H9 (cell line): ENCODE data around the gene KLHL7. TPM values are rescaled to one million over a fixed set of nuclear protein-coding genes. Genes with fewer than 3 reads are reported as not detected.

ENCODE experiments used
- DNase-seq: peaks from one replicate; pipeline ENCODE4 v3.0.0-alpha.2; 2017
- H2AFZ ChIP-seq: one replicate; pipeline ENCODE4 v1.6.1; 2013; ENCODE audit warnings: mild to moderate bottlenecking, low read length, control low read depth, moderate library complexity
- H2AK5ac ChIP-seq: 2 replicates; pipeline ENCODE4 v1.6.1; 2013; ENCODE audit warnings: low read length, control low read depth, mixed read lengths; ENCODE audit not compliant: insufficient read length
- H2BK120ac ChIP-seq: one replicate; pipeline ENCODE4 v1.6.1; 2013; ENCODE audit warnings: low read depth, mild to moderate bottlenecking, low read length, control low read depth, inconsistent platforms; ENCODE audit not compliant: poor library complexity, severe bottlenecking
- H2BK12ac ChIP-seq: 2 replicates; pipeline ENCODE4 v1.6.1; 2013; ENCODE audit warnings: low read length, control low read depth, mixed read lengths, low read depth; ENCODE audit not compliant: insufficient read length
- H2BK15ac ChIP-seq: 2 replicates; pipeline ENCODE4 v1.6.1; 2013; ENCODE audit warnings: low read depth, low read length, control low read depth
- H2BK20ac ChIP-seq: one replicate; pipeline ENCODE4 v1.6.1; 2013; ENCODE audit warnings: low read depth, mild to moderate bottlenecking, low read length, control low read depth, inconsistent platforms; ENCODE audit not compliant: poor library complexity, severe bottlenecking
- H2BK5ac ChIP-seq: 2 replicates; pipeline ENCODE4 v1.6.1; 2013; ENCODE audit warnings: low read length, control low read depth, mixed read lengths; ENCODE audit not compliant: insufficient read length
- H3K14ac ChIP-seq: 2 replicates; pipeline ENCODE4 v1.6.1; 2013; ENCODE audit warnings: low read length, control low read depth; ENCODE audit not compliant: insufficient read depth
- H3K18ac ChIP-seq: 2 replicates; pipeline ENCODE4 v1.6.1; 2013; ENCODE audit warnings: low read depth, mild to moderate bottlenecking, mixed read lengths, low read length, control low read depth; ENCODE audit not compliant: insufficient read length
- H3K23ac ChIP-seq: 2 replicates; pipeline ENCODE4 v1.6.1; 2013; ENCODE audit warnings: low read length, control low read depth, mixed read lengths, low read depth; ENCODE audit not compliant: insufficient read length
- H3K23me2 ChIP-seq: 2 replicates; pipeline ENCODE4 v1.6.1; 2013; ENCODE audit warnings: low read depth, mild to moderate bottlenecking, mixed read lengths, low read length, control low read depth; ENCODE audit not compliant: insufficient read length, poor library complexity, severe bottlenecking
- H3K27ac ChIP-seq: 2 replicates; pipeline ENCODE4 v1.5.1; 2013; ENCODE audit warnings: low read length, control low read depth, mixed read lengths, low read depth; ENCODE audit not compliant: insufficient read length
- H3K27me3 ChIP-seq: 2 replicates; pipeline ENCODE4 v1.6.1; 2013; ENCODE audit warnings: low read length, control low read depth, inconsistent platforms; ENCODE audit not compliant: insufficient read depth
- H3K4ac ChIP-seq: 2 replicates; pipeline ENCODE4 v1.6.1; 2013; ENCODE audit warnings: low read depth, mild to moderate bottlenecking, control low read depth, inconsistent platforms, low read length, moderate library complexity
- H3K4me1 ChIP-seq: 2 replicates; pipeline ENCODE4 v1.6.1; 2013; ENCODE audit warnings: low read length, control low read depth, inconsistent platforms; ENCODE audit not compliant: insufficient read depth
- H3K4me2 ChIP-seq: 2 replicates; pipeline ENCODE4 v1.6.1; 2013; ENCODE audit warnings: low read length, control low read depth, mixed read lengths; ENCODE audit not compliant: insufficient read length, insufficient read depth
- H3K56ac ChIP-seq: 2 replicates; pipeline ENCODE4 v1.6.1; 2013; ENCODE audit warnings: low read depth, mild to moderate bottlenecking, mixed read lengths, low read length, control low read depth; ENCODE audit not compliant: insufficient read length
- H3K79me1 ChIP-seq: 2 replicates; pipeline ENCODE4 v1.6.1; 2013; ENCODE audit warnings: low read depth, mild to moderate bottlenecking, moderate library complexity, low read length, control low read depth, inconsistent platforms; ENCODE audit not compliant: insufficient read depth, poor library complexity, severe bottlenecking
- H3K79me2 ChIP-seq: 2 replicates; pipeline ENCODE4 v1.6.1; 2013; ENCODE audit warnings: low read length, control low read depth, inconsistent platforms; ENCODE audit not compliant: insufficient read depth
- H3K9ac ChIP-seq: 2 replicates; pipeline ENCODE4 v1.6.1; 2013; ENCODE audit warnings: low read length, control low read depth, mixed read lengths; ENCODE audit not compliant: insufficient read length; ENCODE audit errors: extremely low read depth
- H3K9me3 ChIP-seq: one replicate; pipeline ENCODE4 v1.6.1; 2013; ENCODE audit warnings: low read depth, low read length, inconsistent platforms; ENCODE audit not compliant: control insufficient read depth
- H3T11ph ChIP-seq: one replicate; pipeline ENCODE4 v1.6.1; 2013; ENCODE audit warnings: mild to moderate bottlenecking, low read length, control low read depth, inconsistent platforms
- H4K20me1 ChIP-seq: one replicate; pipeline ENCODE4 v1.6.1; 2013; ENCODE audit not compliant: control insufficient read depth, insufficient read length, insufficient read depth
- H4K5ac ChIP-seq: 2 replicates; pipeline ENCODE4 v1.6.1; 2013; ENCODE audit warnings: low read depth, mild to moderate bottlenecking, mixed read lengths, low read length, control low read depth; ENCODE audit not compliant: insufficient read length
- H4K8ac ChIP-seq: replicated peaks from 2 replicates; pipeline ENCODE4 v1.6.1; 2013; ENCODE audit warnings: low read length, control low read depth, mixed read lengths, low read depth; ENCODE audit not compliant: insufficient read length
- H4K91ac ChIP-seq: 2 replicates; pipeline ENCODE4 v1.6.1; 2013; ENCODE audit warnings: low read depth, mild to moderate bottlenecking, moderate library complexity, mixed read lengths, low read length, control low read depth; ENCODE audit not compliant: insufficient read length
- H3K27ac Mint-ChIP-seq, 3 experiments: 2 replicates in 2 of 3; 3 replicates in 1 of 3; pipeline ENCODE4 v1.8.0; 2020 to 2021; ENCODE audit warnings: mixed read lengths in 3 of 3, mild to moderate bottlenecking in 1 of 3, moderate library complexity in 1 of 3
- H3K27me3 Mint-ChIP-seq: 2 replicates; pipeline ENCODE4 v1.8.0; 2021; ENCODE audit warnings: low read depth, mild to moderate bottlenecking, moderate library complexity, mixed read lengths
- H3K36me3 Mint-ChIP-seq, 3 experiments: 2 replicates in 2 of 3; 3 replicates in 1 of 3; pipeline ENCODE4 v1.8.0; 2020 to 2021; ENCODE audit warnings: low read depth in 3 of 3, mixed read lengths in 3 of 3; ENCODE audit not compliant: insufficient read depth in 1 of 3
- H3K4me1 Mint-ChIP-seq, 2 experiments: 2 replicates each; pipeline ENCODE4 v1.8.0; 2020; ENCODE audit warnings: mixed read lengths in 2 of 2
- H3K4me3 Mint-ChIP-seq, 2 experiments: 2 replicates in 1 of 2; 3 replicates in 1 of 2; pipeline ENCODE4 v1.8.0; 2020 to 2021; ENCODE audit warnings: mild to moderate bottlenecking in 2 of 2, mixed read lengths in 2 of 2, moderate library complexity in 1 of 2
- H3K9me3 Mint-ChIP-seq, 2 experiments: 2 replicates in 1 of 2; 3 replicates in 1 of 2; pipeline ENCODE4 v1.8.0; 2020; ENCODE audit warnings: mild to moderate bottlenecking in 2 of 2, mixed read lengths in 2 of 2, moderate library complexity in 1 of 2
- WGBS: extraction: QIAGEN DNeasy Blood & Tissue Kit; methylation state at CpG from one replicate; pipeline ENCODE4 v1.1.7; 2013; ENCODE audit warnings: missing lambda C conversion rate, low lambda C conversion rate, mixed read lengths; ENCODE audit not compliant: insufficient read length; ENCODE audit errors: extremely low coverage; 5-methylcytosine and 5-hydroxymethylcytosine counted together
- total RNA-seq: library from RNA; stranded (reverse); gene quantifications from 2 replicates; pipeline ENCODE4 v1.2.1, GENCODE V29; 2021
- TF ChIP-seq, protein P1 (sequence below): fragments of 200-600 bp; sonication (generic); conservative IDR thresholded peaks from 3 replicates; pipeline ENCODE4 v1.8.0; 2021; ENCODE audit warnings: antibody characterized with exemption, mild to moderate bottlenecking

KLHL7 gene
- total RNA-seq, 1 experiment from 2014 or later, result 56.7 TPM

DNA sequence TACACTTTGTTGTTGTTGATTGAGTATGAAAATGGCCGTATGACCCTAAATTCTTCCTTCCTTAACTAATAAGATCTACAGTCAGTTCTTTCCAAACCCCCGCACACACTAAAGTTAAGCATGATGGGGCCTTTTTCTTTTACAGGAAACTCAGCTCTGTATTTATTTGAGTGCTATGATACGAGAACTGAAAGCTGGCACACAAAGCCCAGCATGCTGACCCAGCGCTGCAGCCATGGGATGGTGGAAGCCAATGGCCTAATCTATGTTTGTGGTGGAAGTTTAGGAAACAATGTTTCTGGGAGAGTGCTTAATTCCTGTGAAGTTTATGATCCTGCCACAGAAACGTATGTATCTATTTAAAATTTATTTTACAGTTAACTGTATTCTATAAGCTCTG is 62.1 kb downstream of the KLHL7 start:
- no peak overlapping the region for H4K91ac ChIP-seq
- H2AK5ac ChIP-seq, result no peak overlapping the region
- no peak overlapping the region for H2BK20ac ChIP-seq
- no peaks in the 10 kb centered on the region for H3K27me3 ChIP-seq
- no peak overlapping the region for H2BK15ac ChIP-seq
- H3K4me1 Mint-ChIP-seq, result no peaks in the 10 kb centered on the region
- no CpG with 5 or more reads among the region's 5 CpGs for WGBS
- no peaks in the 10 kb centered on the region for H4K20me1 ChIP-seq
- no peak overlapping the region for H3K4me2 ChIP-seq
- H3K79me2 ChIP-seq, result no peaks in the 10 kb centered on the region
- no peaks in the 10 kb centered on the region for H3K79me1 ChIP-seq
- DNase-seq, result no peak
- no peak overlapping the region for H3K56ac ChIP-seq
- no peaks in the 10 kb centered on the region for H3K9me3 ChIP-seq
- H2BK12ac ChIP-seq, result no peak overlapping the region
- no peaks in the 10 kb centered on the region for H3K9me3 Mint-ChIP-seq
- H2AFZ ChIP-seq, result no peak overlapping the region
- H2BK120ac ChIP-seq, result no peak overlapping the region
- H4K5ac ChIP-seq, result no peak overlapping the region
- H3K4me3 Mint-ChIP-seq, result no peak overlapping the region
- H3K4ac ChIP-seq, result no peak overlapping the region
- H3K14ac ChIP-seq, result no peak overlapping the region
- no peak overlapping the region for H3K27ac Mint-ChIP-seq
- H3T11ph ChIP-seq, result no peak overlapping the region
- peaks cover 0 to 5% (median 0%) of the 10 kb centered on the region in 3 experiments; a peak in 1 of 7 replicates for H3K36me3 Mint-ChIP-seq
- no peak overlapping the region for H3K27ac ChIP-seq
- no peaks in the 10 kb centered on the region for H3K23me2 ChIP-seq
- no peak overlapping the region for H3K9ac ChIP-seq
- H3K18ac ChIP-seq, result no peak overlapping the region
- H3K27me3 Mint-ChIP-seq, result no peaks in the 10 kb centered on the region
- no peak overlapping the region for H2BK5ac ChIP-seq
- H3K23ac ChIP-seq, result no peak overlapping the region
- TF ChIP-seq, protein P1, sequence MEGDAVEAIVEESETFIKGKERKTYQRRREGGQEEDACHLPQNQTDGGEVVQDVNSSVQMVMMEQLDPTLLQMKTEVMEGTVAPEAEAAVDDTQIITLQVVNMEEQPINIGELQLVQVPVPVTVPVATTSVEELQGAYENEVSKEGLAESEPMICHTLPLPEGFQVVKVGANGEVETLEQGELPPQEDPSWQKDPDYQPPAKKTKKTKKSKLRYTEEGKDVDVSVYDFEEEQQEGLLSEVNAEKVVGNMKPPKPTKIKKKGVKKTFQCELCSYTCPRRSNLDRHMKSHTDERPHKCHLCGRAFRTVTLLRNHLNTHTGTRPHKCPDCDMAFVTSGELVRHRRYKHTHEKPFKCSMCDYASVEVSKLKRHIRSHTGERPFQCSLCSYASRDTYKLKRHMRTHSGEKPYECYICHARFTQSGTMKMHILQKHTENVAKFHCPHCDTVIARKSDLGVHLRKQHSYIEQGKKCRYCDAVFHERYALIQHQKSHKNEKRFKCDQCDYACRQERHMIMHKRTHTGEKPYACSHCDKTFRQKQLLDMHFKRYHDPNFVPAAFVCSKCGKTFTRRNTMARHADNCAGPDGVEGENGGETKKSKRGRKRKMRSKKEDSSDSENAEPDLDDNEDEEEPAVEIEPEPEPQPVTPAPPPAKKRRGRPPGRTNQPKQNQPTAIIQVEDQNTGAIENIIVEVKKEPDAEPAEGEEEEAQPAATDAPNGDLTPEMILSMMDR, result no peak
- H3K4me1 ChIP-seq, result no peaks in the 10 kb centered on the region
- H4K8ac ChIP-seq, result no peak overlapping the region
